GM08714 (cell line): ENCODE data around the gene PREPL.

Source experiments
- H3K4me3 ChIP-seq: fragments of 200-500 bp; sonication (Bioruptor generic); 2 replicates; pipeline ENCODE4 v1.5.1; 2014; ENCODE audit warnings: mild to moderate bottlenecking, low read length, inconsistent platforms
- ZNF274 ChIP-seq: IDR thresholded peaks from 2 replicates; pipeline ENCODE4 v1.6.1; 2012; ENCODE audit warnings: mild to moderate bottlenecking, low read depth, low read length

PREPL gene

DNA sequence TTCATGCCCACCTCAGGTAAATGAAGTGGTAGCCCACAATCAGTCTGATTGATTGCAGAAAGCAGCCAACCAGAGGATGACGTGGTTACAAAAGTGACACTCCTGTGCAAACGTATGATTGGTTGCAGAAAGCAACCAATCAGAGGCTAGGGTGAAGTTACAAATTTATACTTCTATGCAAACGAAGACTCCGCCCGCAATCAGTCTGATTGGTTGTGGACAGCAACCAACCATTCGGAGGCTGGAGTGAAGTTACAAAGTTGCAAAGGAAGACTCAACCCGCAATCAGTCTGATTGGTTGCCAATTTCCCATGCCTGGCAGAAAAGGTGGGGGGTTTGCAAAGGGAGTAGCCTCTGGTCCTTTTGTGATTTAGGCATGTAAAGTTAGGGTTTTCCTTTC, 90.0 kb downstream of the PREPL start:
- H3K4me3 ChIP-seq: no peak overlapping the region
- TF ChIP-seq ZNF274: no peak

GRCh38 chr2:44269831-44270230, 91.5 kb downstream of the PREPL start:
- H3K4me3 ChIP-seq: no peak overlapping the region
- TF ChIP-seq ZNF274: no peak

DNA sequence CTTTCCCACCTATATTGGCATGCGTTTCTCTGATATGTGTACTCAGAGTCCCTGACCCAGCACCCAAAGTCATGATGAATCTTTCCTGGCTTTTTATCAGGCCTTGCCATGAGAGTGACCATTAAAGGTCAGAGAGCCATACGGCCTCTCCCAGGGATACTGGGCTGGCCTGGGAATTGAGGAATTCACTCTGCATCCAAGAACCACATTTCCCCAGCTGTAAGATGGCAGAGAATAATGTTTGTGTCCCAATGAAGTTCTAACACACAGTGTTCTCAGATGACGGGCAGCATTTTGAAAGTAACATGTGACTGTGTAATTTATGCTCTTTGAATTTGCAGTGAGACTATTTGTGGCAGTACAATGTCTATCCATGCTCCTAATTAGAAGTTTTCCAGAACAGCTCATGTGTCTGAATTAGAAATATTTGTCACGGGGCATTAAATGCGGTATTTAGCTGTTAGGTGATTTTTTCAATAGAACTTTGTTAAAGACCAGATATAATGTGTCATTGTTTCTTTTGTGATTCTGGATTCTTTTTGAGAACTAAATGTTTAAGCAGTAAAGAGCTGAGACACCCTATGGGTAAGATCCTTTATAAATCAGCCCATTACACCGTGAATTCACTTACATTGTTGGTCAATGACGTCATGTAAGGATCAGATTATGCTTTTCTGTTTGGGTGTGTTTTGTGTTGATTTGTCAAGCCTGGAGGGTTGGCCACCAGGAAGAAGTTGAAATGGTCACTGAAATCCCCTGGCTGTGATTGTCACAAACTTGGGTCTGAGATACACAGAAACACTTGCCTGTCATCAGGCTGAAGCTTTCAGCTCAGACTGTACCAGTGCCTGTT, 93.3 kb downstream of the PREPL start:
- no peak for TF ChIP-seq ZNF274

More for the DNA sequence above, 93.3 kb downstream of the PREPL start:
- no peak overlapping the region for H3K4me3 ChIP-seq
